Rectal smooth muscle tissue (tissue), 1 donor: Measurements from ENCODE around the gene FARP1.

Experiments used
- H3K27ac ChIP-seq: one replicate; pipeline ENCODE4 v1.7.0; 2013; ENCODE audit warnings: low read depth, low read length, inconsistent platforms
- H3K27me3 ChIP-seq: one replicate; pipeline ENCODE4 v1.7.0; 2013; ENCODE audit warnings: low read length; ENCODE audit not compliant: control insufficient read depth, insufficient read depth
- H3K36me3 ChIP-seq: one replicate; pipeline ENCODE4 v1.7.0; 2013; ENCODE audit warnings: low read length; ENCODE audit not compliant: control insufficient read depth, insufficient read depth
- H3K4me1 ChIP-seq: one replicate; pipeline ENCODE4 v1.7.0; 2013; ENCODE audit warnings: low read length; ENCODE audit not compliant: control insufficient read depth, insufficient read depth
- H3K4me3 ChIP-seq: one replicate; pipeline ENCODE4 v1.7.0; 2013; ENCODE audit warnings: low read length
- H3K9ac ChIP-seq: one replicate; pipeline ENCODE4 v1.7.0; 2013; ENCODE audit warnings: low read length

The FARP1 gene

GRCh38 chr13:98251708-98252107 lies 108.8 kb downstream of the FARP1 start:
- H3K27ac ChIP-seq = no peak overlapping the region
- peaks cover 8% of the 10 kb centered on the region for H3K4me1 ChIP-seq
- H3K27me3 ChIP-seq = no peaks in the 10 kb centered on the region
- H3K4me3 ChIP-seq = no peak overlapping the region
- H3K36me3 ChIP-seq = no peaks in the 10 kb centered on the region
- no peak overlapping the region for H3K9ac ChIP-seq

DNA sequence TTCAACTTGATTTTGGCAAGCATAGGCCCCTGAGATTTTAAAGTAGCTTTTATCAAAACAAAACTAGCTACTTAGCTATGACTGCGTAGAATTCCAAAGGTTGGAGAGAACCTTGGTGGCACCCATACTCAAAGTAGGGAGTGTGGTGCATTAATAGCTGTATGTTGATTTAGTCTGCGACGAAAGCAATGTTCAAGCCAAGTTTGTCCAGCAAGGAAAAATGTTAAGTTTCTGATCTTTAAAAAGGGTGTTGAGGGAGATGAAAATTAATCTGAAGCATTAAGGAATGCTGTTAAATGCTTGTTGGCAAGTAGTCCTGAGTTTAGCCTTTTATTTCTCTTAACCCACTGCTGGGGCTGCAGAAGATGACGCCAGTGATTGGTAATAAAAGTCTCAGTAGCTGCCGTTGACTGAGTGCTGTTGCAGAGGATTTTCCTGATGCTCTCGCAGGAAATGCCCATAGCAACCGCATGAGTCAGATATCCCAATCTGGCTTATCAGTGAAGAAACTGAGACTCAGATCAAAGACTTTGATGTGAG lies 110.1 kb downstream of the FARP1 start:
- H3K27ac ChIP-seq = peak overlapping the region; percentile 50
- H3K4me3 ChIP-seq = no peak overlapping the region
- no peak overlapping the region for H3K9ac ChIP-seq

GRCh38 chr13:98253526-98253925 lies 110.6 kb downstream of the FARP1 start:
- Histone ChIP-seq H3K4me1 (peaks cover 8% of the 10 kb centered on the region), H3K27ac (peak overlapping the region; percentile 50), H3K27me3 (no peaks in the 10 kb centered on the region), H3K36me3 (no peaks in the 10 kb centered on the region), H3K4me3 (no peak overlapping the region), H3K9ac (no peak overlapping the region)

More for the DNA sequence above, 110.1 kb downstream of the FARP1 start:
- no peaks in the 10 kb centered on the region for H3K36me3 ChIP-seq
- H3K4me1 ChIP-seq = peaks cover 8% of the 10 kb centered on the region
- no peaks in the 10 kb centered on the region for H3K27me3 ChIP-seq

GRCh38 chr13:98254513-98254912 lies 111.6 kb downstream of the FARP1 start:
- Histone ChIP-seq H3K4me1 (peaks cover 8% of the 10 kb centered on the region), H3K9ac (no peak overlapping the region), H3K27ac (no peak overlapping the region), H3K27me3 (no peaks in the 10 kb centered on the region), H3K4me3 (no peak overlapping the region), H3K36me3 (no peaks in the 10 kb centered on the region)

DNA sequence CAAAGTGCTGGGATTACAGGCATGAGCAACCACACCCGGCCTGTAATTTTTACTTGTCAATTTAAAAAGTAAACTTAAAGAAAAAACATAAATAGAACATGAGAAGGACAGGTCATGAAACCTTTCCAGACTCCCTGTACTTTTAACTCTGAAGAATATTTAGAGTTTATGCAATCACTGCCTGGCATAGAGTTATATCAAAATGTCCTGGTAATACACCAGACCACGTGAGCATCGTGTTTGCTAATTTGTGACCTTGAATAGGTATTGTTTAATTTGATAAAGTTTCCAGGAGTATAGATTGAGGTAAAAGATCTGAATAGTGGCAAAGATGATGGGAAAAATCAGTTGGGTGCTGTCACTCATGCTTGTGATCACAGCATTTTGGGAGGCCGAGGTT lies 115.3 kb downstream of the FARP1 start:
- Histone ChIP-seq H3K27ac (no peak overlapping the region), H3K4me3 (no peak overlapping the region)

DNA sequence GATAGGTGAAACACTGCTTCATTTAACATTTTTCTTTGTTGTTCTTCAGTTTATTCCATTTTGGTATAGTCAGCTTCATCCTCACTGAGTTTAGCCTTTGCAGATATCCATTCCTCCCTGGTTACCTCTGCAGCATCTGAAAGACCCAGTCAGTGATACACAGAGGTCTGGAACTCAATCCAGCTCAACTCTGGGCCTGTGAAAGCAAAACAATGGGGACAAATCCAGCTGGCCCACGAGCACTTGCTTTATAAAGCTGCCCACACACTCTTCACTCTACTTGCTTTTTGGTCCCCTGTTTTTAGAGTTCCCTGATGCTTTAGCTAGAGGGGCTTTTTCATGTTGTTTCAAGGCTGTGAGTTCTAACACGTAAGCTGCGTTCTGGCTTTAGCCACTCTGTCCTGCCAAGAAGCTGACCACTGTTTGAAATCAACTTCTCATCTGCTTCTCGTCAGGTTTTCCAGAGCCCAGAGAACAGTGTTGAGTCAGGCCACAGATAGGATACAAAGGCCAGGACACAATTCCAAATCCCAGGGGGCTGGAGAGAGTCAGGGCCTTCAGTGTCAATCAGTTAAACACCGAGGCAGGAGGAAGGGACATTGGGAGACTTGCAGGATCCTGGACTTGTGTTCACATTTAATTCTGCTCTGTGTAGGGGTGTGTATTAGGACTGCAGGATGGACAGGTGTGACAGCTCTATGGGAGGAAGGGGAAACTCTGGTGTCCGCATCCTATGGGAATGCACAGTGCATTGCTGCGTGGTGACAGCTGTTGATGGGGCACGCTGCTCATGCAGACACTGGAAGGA lies 117.7 kb downstream of the FARP1 start:
- H3K36me3 ChIP-seq = no peaks in the 10 kb centered on the region
- H3K4me1 ChIP-seq = peaks cover 18% of the 10 kb centered on the region
- no peak overlapping the region for H3K9ac ChIP-seq
- no peak overlapping the region for H3K4me3 ChIP-seq
- H3K27me3 ChIP-seq = no peaks in the 10 kb centered on the region
- peak overlapping the region; percentile 75 for H3K27ac ChIP-seq

More for the DNA sequence above, 115.3 kb downstream of the FARP1 start:
- Histone ChIP-seq H3K9ac (no peak overlapping the region), H3K36me3 (no peaks in the 10 kb centered on the region), H3K27me3 (no peaks in the 10 kb centered on the region), H3K4me1 (peaks cover 18% of the 10 kb centered on the region)

- no peaks in the 10 kb centered on the region for H3K27me3 ChIP-seq
- no peaks in the 10 kb centered on the region for H3K36me3 ChIP-seq
- no peak overlapping the region for H3K9ac ChIP-seq
- H3K27ac ChIP-seq = peak overlapping the region; percentile 75
- no peak overlapping the region for H3K4me3 ChIP-seq
- H3K4me1 ChIP-seq = peaks cover 18% of the 10 kb centered on the region
Measured at GRCh38 chr13:98261165-98261702, 118.3 kb downstream of the FARP1 start.

DNA sequence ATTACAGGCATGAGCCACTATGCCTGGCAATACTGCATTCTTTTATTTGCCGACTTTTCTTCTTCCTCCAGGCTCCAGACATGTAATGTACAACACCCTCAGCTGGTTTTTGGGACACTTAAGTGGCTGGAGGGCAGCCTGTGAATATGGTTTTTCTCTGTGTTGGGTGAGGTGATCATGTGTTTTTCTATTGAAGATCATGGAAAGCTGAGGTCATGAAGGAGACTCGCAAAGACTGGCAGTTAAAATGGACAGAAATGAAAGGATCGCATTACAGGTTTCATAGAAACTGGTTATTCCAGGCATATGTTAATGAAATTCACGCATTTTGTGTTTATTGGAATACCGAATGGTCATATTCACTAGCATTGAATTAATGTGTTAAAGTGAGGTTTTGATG lies 119.4 kb downstream of the FARP1 start:
- H3K4me1 ChIP-seq = peaks cover 27% of the 10 kb centered on the region
- no peaks in the 10 kb centered on the region for H3K27me3 ChIP-seq
- H3K27ac ChIP-seq = peak overlapping the region; percentile 37
- H3K4me3 ChIP-seq = no peak overlapping the region
- H3K36me3 ChIP-seq = no peaks in the 10 kb centered on the region
- H3K9ac ChIP-seq = no peak overlapping the region

DNA sequence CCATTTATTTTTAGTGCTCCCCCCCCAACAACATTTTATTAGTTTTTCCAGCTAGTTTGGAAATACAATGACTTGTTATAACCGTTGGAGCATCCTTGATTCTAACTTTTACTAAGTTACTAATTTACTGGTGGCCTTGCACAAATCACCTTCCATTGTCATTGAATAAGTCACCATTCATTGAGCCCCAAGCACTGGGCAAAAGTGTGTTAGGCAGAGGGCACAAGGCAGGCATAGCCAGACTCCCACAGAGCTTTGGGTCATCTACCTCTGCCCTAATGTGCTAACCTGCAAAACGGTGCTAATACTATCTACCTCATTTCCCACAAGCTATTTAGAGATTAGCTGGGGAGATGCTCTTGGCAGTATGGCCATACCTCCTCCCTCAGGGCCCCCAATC lies 120.9 kb downstream of the FARP1 start:
- Histone ChIP-seq H3K4me3 (no peak overlapping the region), H3K4me1 (peaks cover 30% of the 10 kb centered on the region), H3K27ac (no peak overlapping the region), H3K27me3 (no peaks in the 10 kb centered on the region), H3K36me3 (no peaks in the 10 kb centered on the region), H3K9ac (no peak overlapping the region)

DNA sequence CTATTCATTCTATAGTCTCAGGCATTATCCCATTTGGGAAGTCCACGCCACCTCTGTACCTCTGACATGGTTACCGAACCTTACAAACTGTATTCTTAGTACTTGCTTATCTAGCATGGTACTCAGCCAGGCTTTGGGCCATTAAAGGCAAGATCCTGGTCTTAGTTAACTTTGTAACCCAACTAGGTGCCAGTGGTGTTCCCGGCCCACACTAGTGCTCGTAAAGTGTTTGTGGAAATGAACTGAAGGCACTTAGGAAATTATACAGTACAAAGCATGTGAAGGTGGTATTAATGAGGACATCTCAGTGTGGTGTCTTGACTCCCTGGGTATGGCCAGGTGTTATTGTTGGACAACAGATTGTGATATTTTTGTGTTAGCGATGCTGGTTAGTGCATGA lies 122.0 kb downstream of the FARP1 start:
- Histone ChIP-seq H3K4me1 (peaks cover 30% of the 10 kb centered on the region), H3K27ac (no peak overlapping the region), H3K4me3 (no peak overlapping the region), H3K36me3 (no peaks in the 10 kb centered on the region), H3K27me3 (no peaks in the 10 kb centered on the region), H3K9ac (no peak overlapping the region)

DNA sequence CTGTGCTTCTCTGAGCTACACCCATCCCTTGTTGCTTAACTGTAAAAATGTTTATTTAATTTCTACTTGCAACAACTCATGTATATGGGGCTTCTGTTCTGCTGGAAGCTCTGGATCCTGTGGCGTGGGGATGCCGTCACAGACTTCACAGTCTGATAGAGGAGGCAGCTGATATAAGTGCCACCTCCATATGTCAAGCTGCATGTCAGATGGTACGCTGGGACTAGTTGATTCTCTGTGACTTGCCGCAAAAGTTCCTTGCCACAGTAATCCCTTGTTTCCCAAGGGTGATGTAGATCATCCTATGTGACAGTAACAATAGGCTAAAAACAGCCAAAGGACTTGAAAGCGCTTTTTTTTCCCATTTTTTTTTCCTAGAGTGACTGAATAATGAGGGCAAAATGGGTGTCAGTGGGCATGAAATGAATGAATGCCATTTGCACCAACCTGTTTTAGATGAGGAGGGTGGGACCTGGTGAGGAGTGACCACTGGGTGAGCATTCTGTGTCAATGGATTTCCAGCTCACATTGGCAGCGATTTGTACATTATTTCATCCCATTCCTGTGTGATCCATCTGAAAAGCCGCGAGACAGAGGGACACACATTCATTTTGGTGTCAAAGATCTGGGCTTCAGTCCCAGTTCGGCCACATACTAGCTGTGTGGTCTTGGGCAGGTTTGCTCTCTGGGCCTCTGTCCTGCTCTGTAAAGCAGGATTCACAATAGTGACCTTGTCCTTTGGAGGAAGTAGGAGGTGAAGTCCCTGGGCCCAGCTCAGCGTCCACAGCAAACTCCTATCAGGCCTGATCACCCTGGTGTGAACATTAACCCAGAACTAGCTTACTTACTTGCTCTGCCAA lies 123.0 kb downstream of the FARP1 start:
- Histone ChIP-seq H3K27me3 (no peaks in the 10 kb centered on the region), H3K27ac (no peak overlapping the region), H3K4me1 (peaks cover 20% of the 10 kb centered on the region), H3K4me3 (no peak overlapping the region), H3K9ac (no peak overlapping the region), H3K36me3 (no peaks in the 10 kb centered on the region)
